Coronary artery (tissue), 2 donors: ENCODE results near the gene FRYL.

ENCODE experiments used
- DNase-seq: peaks from one replicate; pipeline ENCODE4 v3.0.0-alpha.2; 2017; ENCODE audit warnings: low spot score
- H3K27ac ChIP-seq, 2 donors: fragments of 200-600 bp; sonication (generic); one replicate each; pipeline ENCODE4 v1.5.1; 2016 to 2019
- H3K4me3 ChIP-seq: fragments of 200-600 bp; sonication (generic); 2 replicates; pipeline ENCODE4 v1.5.1; 2016; ENCODE audit warnings: mild to moderate bottlenecking, moderate library complexity
- TF ChIP-seq, protein P1 (sequence below): fragments of 200-600 bp; sonication (generic); IDR thresholded peaks from one replicate; pipeline ENCODE4 v1.5.1; 2019; ENCODE audit warnings: antibody characterized with exemption

The FRYL gene

GRCh38 chr4:48681856-48682255, 98.2 kb downstream of the FRYL start:
- TF ChIP-seq, protein P1, sequence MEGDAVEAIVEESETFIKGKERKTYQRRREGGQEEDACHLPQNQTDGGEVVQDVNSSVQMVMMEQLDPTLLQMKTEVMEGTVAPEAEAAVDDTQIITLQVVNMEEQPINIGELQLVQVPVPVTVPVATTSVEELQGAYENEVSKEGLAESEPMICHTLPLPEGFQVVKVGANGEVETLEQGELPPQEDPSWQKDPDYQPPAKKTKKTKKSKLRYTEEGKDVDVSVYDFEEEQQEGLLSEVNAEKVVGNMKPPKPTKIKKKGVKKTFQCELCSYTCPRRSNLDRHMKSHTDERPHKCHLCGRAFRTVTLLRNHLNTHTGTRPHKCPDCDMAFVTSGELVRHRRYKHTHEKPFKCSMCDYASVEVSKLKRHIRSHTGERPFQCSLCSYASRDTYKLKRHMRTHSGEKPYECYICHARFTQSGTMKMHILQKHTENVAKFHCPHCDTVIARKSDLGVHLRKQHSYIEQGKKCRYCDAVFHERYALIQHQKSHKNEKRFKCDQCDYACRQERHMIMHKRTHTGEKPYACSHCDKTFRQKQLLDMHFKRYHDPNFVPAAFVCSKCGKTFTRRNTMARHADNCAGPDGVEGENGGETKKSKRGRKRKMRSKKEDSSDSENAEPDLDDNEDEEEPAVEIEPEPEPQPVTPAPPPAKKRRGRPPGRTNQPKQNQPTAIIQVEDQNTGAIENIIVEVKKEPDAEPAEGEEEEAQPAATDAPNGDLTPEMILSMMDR, result no peak

DNA sequence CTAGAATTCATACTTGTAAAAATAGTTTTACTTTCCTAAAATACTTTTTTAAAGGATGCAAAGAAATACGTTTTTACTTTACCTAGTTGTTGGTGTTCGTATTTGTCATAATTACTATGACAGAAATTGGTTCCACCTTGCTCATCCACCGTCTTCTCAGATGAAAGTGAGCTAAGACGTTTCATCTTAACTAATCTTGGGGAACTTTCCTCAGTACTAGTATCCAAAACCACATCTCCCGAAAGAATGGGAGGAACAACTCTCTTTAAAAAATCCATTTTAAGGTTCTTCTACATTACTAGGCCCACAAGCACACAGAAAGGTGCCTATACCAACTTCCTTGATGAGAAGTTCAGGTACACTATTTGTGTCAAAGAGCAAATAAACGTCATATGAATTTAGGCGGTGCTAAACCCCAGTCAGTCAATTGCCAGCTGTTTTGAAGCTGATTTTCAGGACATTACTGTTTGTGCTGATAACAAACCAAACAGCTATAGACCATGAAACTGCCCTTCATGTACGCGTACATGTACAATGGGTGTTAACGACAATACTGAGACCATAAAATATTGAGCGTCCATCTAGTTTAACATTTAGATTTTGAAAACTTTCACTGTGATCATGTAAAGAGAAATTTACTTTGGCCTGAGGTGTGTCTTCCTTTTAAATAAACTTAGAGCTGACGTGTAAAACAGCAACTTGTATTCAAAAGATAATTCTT, 99.1 kb downstream of the FRYL start:
- TF ChIP-seq, protein P1, result no peak
- no peak for DNase-seq
- H3K27ac ChIP-seq, result no peak overlapping the region
- H3K4me3 ChIP-seq, result no peak overlapping the region

More at GRCh38 chr4:48681856-48682255, 98.2 kb downstream of the FRYL start:
- H3K4me3 ChIP-seq, result no peak overlapping the region
- DNase-seq, result no peak
- H3K27ac ChIP-seq, result no peak overlapping the region

DNA sequence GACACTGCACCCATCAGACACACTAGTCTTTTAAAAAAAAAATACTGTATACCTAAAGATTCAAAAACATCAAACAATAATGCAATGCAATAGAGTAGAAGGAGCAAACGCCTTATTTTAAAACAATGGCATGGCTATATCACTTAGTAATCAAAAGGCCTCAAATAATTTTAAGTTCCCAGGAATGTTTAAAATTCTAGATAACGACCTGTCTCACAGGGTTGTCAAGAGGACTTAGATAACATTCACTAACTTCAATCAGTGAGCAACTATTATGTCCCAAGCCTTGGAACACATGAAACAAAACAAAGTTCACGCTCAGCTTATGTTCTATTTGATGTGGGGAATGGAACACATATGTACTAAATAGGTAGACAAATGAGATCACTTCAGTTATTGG, 106.5 kb downstream of the FRYL start:
- TF ChIP-seq, protein P1, result no peak
- no peak overlapping the region for H3K4me3 ChIP-seq
- DNase-seq, result no peak
- H3K27ac ChIP-seq, result no peak overlapping the region

DNA sequence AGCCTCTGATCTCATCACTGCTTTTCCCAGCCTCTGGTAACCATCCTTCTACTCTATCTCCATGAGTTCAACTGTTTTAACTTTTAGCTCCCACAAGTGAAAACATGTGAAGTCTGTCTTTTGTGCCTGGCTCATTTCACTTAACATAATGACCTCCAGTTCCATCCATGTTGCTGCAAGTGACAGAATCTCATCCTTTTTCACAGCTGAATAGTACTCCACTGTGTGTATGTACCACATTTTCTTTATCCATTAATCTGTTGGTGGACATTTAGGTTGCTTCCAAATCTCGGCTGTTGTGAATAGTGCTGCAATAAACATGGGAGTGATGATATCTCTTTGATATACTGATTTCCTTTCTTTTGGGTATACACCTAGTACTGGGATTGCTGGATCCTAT, 109.5 kb downstream of the FRYL start:
- Histone ChIP-seq H3K27ac (no peak overlapping the region), H3K4me3 (no peak overlapping the region)
- TF ChIP-seq, protein P1, result no peak
- no peak for DNase-seq

DNA sequence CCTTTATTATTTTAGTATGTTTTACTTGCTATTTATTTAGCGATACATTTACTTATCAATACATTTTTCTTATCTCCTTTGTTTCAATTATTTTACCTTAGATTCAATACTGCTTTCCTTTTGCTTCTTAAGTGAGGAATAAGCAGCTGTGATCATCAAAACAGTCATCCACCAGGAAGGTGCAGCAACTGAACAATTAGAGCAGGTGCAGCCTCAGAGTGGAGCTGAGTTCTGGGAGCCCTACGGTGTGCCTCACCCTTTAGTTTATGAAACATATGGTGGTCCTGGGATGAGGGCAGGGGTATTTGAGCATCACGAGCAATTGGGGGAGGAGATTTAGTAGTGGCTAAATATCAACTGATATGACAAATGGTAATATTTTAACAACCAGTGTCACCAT, 111.0 kb downstream of the FRYL start:
- Histone ChIP-seq H3K27ac (no peak overlapping the region), H3K4me3 (no peak overlapping the region)
- DNase-seq, result no peak
- TF ChIP-seq, protein P1, result no peak

DNA sequence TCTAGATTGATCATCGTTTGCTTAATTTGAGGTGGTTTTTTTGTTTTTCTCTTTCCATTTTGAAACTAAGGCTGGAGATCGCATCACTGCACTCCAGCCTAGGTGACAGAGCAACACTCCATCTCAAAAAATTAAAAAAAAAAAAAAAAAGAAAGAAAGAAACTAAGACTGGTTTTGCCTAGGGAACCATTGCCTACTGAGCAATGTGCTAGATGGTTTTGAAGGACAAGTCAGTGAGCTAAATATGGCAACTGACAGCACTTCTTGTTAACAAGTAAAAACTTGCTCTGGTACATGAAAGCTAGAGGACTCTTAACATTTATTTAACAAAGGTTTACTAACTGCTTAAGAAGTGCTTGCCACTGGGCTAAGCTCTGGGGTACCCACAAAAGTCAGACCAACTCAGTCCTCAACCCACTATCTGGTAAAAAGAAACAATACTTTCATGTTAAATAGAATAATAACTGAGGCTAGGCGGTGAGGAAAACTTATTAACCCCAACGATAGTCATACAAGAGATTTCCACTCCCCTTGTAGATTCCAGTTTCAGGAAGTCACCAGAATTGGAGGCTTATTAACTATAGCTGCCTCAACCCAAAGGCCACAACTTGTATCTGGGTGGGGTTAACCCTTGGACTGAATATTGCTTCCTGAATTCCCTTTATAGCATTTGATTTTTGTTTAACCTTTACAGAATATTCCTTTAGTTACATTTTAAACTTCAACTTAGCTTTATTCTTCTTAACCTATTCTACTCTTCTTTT, 111.6 kb downstream of the FRYL start:
- Histone ChIP-seq H3K27ac (no peak overlapping the region), H3K4me3 (no peak overlapping the region)
- TF ChIP-seq, protein P1, result no peak
- DNase-seq, result no peak

GRCh38 chr4:48667148-48667547, 112.9 kb downstream of the FRYL start:
- DNase-seq, result no peak
- H3K4me3 ChIP-seq, result no peak overlapping the region
- no peak overlapping the region for H3K27ac ChIP-seq
- TF ChIP-seq, protein P1, result no peak
